DMS53 (cell line): ENCODE measurements around the gene CPED1.

ENCODE experiments used
- DNase-seq: peaks from one replicate; lab custom pipeline; 2025; lab: John Stamatoyannopoulos, UW

CPED1 gene

GRCh38 chr7:121151774-121152221 is 163.3 kb downstream of the CPED1 start:
- no peak for DNase-seq

GRCh38 chr7:121153411-121153810 is 164.9 kb downstream of the CPED1 start:
- no peak for DNase-seq

- DNase-seq: no peak
Measured at GRCh38 chr7:121153995-121154394, 165.5 kb downstream of the CPED1 start.

GRCh38 chr7:121156825-121157224 is 168.3 kb downstream of the CPED1 start:
- DNase-seq: no peak

GRCh38 chr7:121157341-121157751 is 168.8 kb downstream of the CPED1 start:
- no peak for DNase-seq

GRCh38 chr7:121157885-121158590 is 169.5 kb downstream of the CPED1 start:
- DNase-seq: no peak

GRCh38 chr7:121158665-121159064 is 170.2 kb downstream of the CPED1 start:
- no peak for DNase-seq

- no peak for DNase-seq
Measured at GRCh38 chr7:121159553-121159952, 171.0 kb downstream of the CPED1 start.

GRCh38 chr7:121160150-121161008 is 171.9 kb downstream of the CPED1 start:
- no peak for DNase-seq

- DNase-seq: no peak
Measured at GRCh38 chr7:121163699-121164098, 175.2 kb downstream of the CPED1 start.

GRCh38 chr7:121164247-121164646 is 175.7 kb downstream of the CPED1 start:
- DNase-seq: no peak

GRCh38 chr7:121166916-121167315 is 178.4 kb downstream of the CPED1 start:
- no peak for DNase-seq

- DNase-seq: no peak
Measured at GRCh38 chr7:121167971-121168370, 179.5 kb downstream of the CPED1 start.

GRCh38 chr7:121169469-121169868 is 181.0 kb downstream of the CPED1 start:
- no peak for DNase-seq

- no peak for DNase-seq
Measured at GRCh38 chr7:121172484-121172883, 184.0 kb downstream of the CPED1 start.

- DNase-seq: no peak
Measured at GRCh38 chr7:121175826-121176225, 187.3 kb downstream of the CPED1 start.

GRCh38 chr7:121178452-121178851 is 189.9 kb downstream of the CPED1 start:
- DNase-seq: no peak

- DNase-seq: no peak
Measured at GRCh38 chr7:121178869-121179497, 190.5 kb downstream of the CPED1 start.

- DNase-seq: no peak
Measured at GRCh38 chr7:121180436-121181063, 192.0 kb downstream of the CPED1 start.

- no peak for DNase-seq
Measured at GRCh38 chr7:121181357-121181756, 192.8 kb downstream of the CPED1 start.

- no peak for DNase-seq
Measured at GRCh38 chr7:121182281-121182680, 193.8 kb downstream of the CPED1 start.

GRCh38 chr7:121182902-121183301 is 194.4 kb downstream of the CPED1 start:
- no peak for DNase-seq
